LNCaP clone FGC (cell line): ENCODE results near the gene ANO10.

ENCODE experiments used
- DNase-seq: peaks from one replicate; pipeline ENCODE4 v3.0.0-alpha.2; 2011; ENCODE audit warnings: low read depth
- H3K4me3 ChIP-seq: 2 replicates; pipeline ENCODE4 v1.5.1; 2011; ENCODE audit warnings: mild to moderate bottlenecking, low read depth, low read length, control low read depth
- CTCF ChIP-seq: IDR thresholded peaks from 2 replicates; pipeline ENCODE4 v1.5.1; 2012; ENCODE audit warnings: mild to moderate bottlenecking; ENCODE audit not compliant: control insufficient read depth, insufficient read depth; ENCODE audit errors: extremely low read depth

ANO10 gene

DNA sequence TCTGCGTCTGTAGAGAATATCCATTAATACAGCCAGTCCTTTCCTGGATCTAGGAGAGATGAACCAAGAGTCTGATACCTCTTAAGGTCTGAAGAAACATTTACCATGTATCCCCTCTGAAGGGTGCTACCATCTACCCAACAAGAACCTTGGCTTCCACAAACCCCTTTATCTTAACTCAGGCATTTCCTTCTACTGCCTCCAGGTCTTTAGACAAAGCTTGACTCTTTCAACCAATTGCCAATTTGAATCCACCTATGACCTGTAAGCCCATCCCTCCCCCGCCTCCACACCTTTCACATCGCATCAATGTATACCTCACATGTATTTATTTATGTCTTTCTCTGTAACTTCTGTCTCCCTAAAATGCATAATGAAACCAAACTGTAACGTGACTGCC, 196.0 kb downstream of the ANO10 start:
- no peak for DNase-seq
- H3K4me3 ChIP-seq, result no peak overlapping the region
- no peak for TF ChIP-seq CTCF

DNA sequence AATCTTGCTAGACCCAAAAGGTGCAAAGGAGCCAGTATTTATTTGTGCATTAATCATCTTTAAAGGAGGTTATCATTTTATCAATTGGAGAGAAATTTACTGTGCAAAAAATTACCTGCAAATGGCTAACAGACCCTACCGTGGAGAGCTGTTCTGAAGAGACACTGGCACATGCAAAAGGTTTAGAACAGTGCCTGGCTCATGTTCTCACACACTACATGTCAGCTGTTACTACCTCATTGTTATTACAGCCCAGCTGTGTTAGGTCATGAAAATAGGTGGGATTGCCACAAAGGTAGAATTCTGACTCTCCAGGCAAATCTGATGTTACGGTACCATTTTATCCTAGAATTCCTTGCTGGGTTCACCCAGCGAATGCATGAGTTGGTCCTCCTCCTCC, 198.2 kb downstream of the ANO10 start:
- no peak for DNase-seq
- no peak for TF ChIP-seq CTCF
- no peak overlapping the region for H3K4me3 ChIP-seq

- peak overlapping the region; percentile 23; the same call in 1 of the 2 replicates for H3K4me3 ChIP-seq
- DNase-seq, result peak; percentile 78
- no peak for TF ChIP-seq CTCF
Observed at GRCh38 chr3:43423142-43423541, 198.7 kb downstream of the ANO10 start.

DNA sequence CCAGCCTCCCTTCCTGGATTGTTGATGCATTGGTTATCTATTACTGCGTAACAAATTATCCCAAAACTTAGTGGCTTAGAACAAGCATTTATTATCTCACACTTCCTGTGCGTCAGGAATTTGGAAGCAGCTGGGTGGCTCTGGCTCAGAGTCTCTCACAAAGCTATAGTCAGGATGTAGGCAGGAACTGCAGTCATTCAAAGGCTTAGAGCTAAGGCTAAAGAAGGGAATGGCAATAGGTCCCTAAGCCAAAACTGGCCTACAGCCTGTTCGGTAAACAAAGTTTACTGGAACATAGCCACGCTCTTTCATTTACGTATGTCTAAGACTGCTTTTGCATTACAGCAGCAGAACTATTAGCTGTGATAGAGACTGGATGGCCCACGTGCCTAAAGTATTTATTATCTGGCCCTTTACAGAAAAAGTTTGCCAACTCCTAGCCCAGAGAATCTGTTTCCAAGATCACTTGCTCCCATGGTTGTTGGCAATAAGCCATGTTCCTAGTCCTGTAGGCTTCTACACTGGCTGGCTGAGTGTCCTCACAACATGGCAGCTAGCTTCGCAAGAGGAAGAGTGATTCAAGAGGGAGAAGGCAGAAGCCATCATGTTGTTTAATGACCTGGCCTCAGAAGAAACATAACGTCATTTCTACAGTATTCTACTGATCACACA, 203.1 kb downstream of the ANO10 start:
- TF ChIP-seq CTCF, result no peak
- DNase-seq, result peak; percentile 83
- no peak overlapping the region for H3K4me3 ChIP-seq

- no peak overlapping the region for H3K4me3 ChIP-seq
- no peak for TF ChIP-seq CTCF
- DNase-seq, result no peak
Observed at GRCh38 chr3:43417133-43417532, 204.7 kb downstream of the ANO10 start.

DNA sequence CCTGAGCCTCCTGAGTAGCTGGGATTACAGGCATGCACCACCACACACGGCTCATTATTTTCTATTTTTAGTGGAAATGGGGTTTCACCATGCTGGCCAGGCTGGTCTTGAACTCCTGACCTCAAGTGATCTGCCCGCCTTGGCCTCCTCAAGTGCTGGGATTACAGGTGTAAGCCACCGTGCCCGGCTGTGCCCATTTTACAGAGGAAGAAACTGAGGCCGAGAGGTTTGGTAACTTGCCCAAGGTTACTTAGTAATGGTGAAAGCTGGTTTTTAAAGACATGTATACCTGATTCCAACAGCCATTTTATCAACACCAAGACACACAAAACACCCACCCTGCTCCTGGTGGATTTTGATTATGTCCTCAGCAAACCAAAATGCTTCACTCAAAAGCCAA, 206.7 kb downstream of the ANO10 start:
- no peak overlapping the region for H3K4me3 ChIP-seq
- TF ChIP-seq CTCF, result no peak
- no peak for DNase-seq
